Psoas muscle (tissue), 8 donors: ENCODE results near the gene STAP2. TPM values are rescaled to one million over a fixed set of nuclear protein-coding genes. Genes with fewer than 3 reads are reported as not detected.

Experiments used
- ATAC-seq, 4 donors: fragments of 200-7000 bp; cut with Tn5 transposase; one replicate each; pipeline ENCODE4 v1.9.1; 2020; ENCODE audit warnings: moderate library complexity in 3 of 4, mild to moderate bottlenecking in 2 of 4
- DNase-seq, 2 donors: peaks; one replicate each; pipeline ENCODE4 v3.0.0-alpha.2; 2020
- H3K27ac ChIP-seq: fragments of 200-600 bp; one replicate; pipeline ENCODE4 v1.8.0; 2022
- H3K27me3 ChIP-seq, 3 donors: fragments of 200-600 bp in 1 of 3; one replicate each; pipeline versions ENCODE4 v1.6.1 to v1.8.0; 2013 to 2022; ENCODE audit warnings: low read length in 2 of 3, mild to moderate bottlenecking in 2 of 3, moderate library complexity in 1 of 3; ENCODE audit not compliant: insufficient read depth in 3 of 3
- H3K36me3 ChIP-seq, 2 donors: fragments of 200-600 bp in 1 of 2; one replicate each; pipeline versions ENCODE4 v1.6.1 to v1.8.0; 2013 to 2022; ENCODE audit warnings: low read depth in 1 of 2, mild to moderate bottlenecking in 1 of 2, moderate library complexity in 1 of 2; ENCODE audit not compliant: insufficient read depth in 1 of 2
- H3K4me1 ChIP-seq: fragments of 200-600 bp; one replicate; pipeline ENCODE4 v1.8.0; 2022
- H3K4me3 ChIP-seq: fragments of 200-600 bp; one replicate; pipeline ENCODE4 v1.8.0; 2022; ENCODE audit warnings: mild to moderate bottlenecking
- H3K9me3 ChIP-seq: fragments of 200-600 bp; one replicate; pipeline ENCODE4 v1.8.0; 2022
- CTCF ChIP-seq: fragments of 200-600 bp; IDR thresholded peaks from one replicate; pipeline ENCODE4 v1.8.0; 2022; ENCODE audit warnings: antibody characterized with exemption
- WGBS, 3 donors: extraction: QIAGEN DNeasy Blood & Tissue Kit; methylation state at CpG; one replicate each; pipeline versions ENCODE4 v1.1.6 to v1.1.7; 2013; 5-methylcytosine and 5-hydroxymethylcytosine counted together
- intact Hi-C, 2 donors: fragments of 100-400 bp; cut with DNase I; formaldehyde crosslinking; loops; one replicate each; pipeline versions ENCODE4 v1.11.0 to v1.14.2; 2022
- polyA plus RNA-seq, 3 donors: library from polyadenylated mRNA; stranded (reverse); fragments of 200-250 nt; gene quantifications; one replicate each; pipeline ENCODE4 v1.2.3, GENCODE V29; 2013
- total RNA-seq, 4 donors: library from RNA; stranded (reverse); fragmentation: NEBNext Ultra II Directional in 2 of 4; extraction: Animal tissue kit (Norgen Biotek cat#: 25700) in 2 of 4; gene quantifications; one replicate each; pipeline versions ENCODE4 v1.2.1 to v1.2.4, GENCODE V29; 2021 to 2023
- donor health status: healthy with polysubstance abuse.
- donor health status: DM: no; HTN: no; CAD: no; lungs with moderate emphysema.
- donor health status: Bipolar disorder and iron deficiency.
- donor health status: healthy.
- donor health status: DM: yes; HTN: yes; CAD: no.
- donor health status: DM: no; HTN: no; CAD: no.
- donor health status: DM: no; HTN: no; CAD: no.
- donor health status: DM: yes; HTN: yes; CAD: no.

STAP2 gene
- total and polyA plus RNA-seq, 7 donors = 0.31 to 3.7 (median 0.66) TPM

DNA sequence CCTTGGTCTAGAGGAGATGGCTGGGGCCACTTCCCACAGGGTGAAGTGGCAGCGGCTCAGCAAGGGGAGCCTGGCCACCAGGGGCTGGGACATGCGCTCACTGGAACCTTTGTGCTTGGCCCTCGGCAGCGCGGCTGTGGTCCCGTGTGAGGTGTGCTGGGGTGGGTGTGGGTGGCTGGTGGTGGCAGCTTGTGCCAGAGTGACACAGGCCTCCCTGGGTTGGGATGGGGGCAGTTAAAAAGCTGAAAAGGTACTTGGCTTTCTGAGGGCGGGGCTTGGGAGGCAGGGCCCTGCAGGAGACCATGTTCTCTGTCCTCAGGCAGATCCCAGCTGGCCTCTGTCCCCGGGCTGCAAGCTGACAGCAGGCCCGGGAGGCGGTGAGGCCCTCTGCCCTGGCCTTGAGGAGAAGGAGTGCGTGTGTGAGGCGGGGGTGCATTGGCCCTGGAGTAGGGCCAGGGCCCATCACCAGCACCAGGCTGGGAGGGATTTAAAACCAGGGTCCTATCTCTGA is 22.1 kb upstream of the STAP2 start:
- intact Hi-C loops = no loop called here
- Histone ChIP-seq H3K27me3 (no peaks in the 10 kb centered on the region), H3K9me3 (no peaks in the 10 kb centered on the region), H3K36me3 (peaks cover 3 to 76% of the 10 kb centered on the region in 2 donors), H3K4me1 (no peaks in the 10 kb centered on the region), H3K27ac (no peak overlapping the region), H3K4me3 (no peak overlapping the region)
- DNase-seq (no peak), ATAC-seq (no peak)
- 73 to 83% (median 73%) methylated on average over 12 of the region's 12 CpGs for WGBS, 3 donors
- TF ChIP-seq CTCF = no peak

GRCh38 chr19:4360081-4360569 is 21.5 kb upstream of the STAP2 start:
- TF ChIP-seq CTCF = no peak
- ATAC-seq (no peak), DNase-seq (no peak)
- no peaks in the 10 kb centered on the region for H3K4me1 ChIP-seq
- H3K9me3 ChIP-seq = no peaks in the 10 kb centered on the region
- no peak overlapping the region for H3K4me3 ChIP-seq
- H3K27me3 ChIP-seq = no peaks in the 10 kb centered on the region
- no peak overlapping the region for H3K27ac ChIP-seq
- 75 to 77% (median 76%) methylated on average over 9 of the region's 9 CpGs for WGBS, 3 donors
- intact Hi-C loops = no loop called here
- peaks cover 3 to 70% of the 10 kb centered on the region in 2 donors for H3K36me3 ChIP-seq

GRCh38 chr19:4359627-4360000 is 21.0 kb upstream of the STAP2 start:
- Histone ChIP-seq H3K36me3 (peaks cover 3 to 67% of the 10 kb centered on the region in 2 donors), H3K9me3 (no peaks in the 10 kb centered on the region), H3K27ac (no peak overlapping the region), H3K27me3 (no peaks in the 10 kb centered on the region), H3K4me3 (no peak overlapping the region), H3K4me1 (no peaks in the 10 kb centered on the region)
- no peak for DNase-seq
- intact Hi-C loops = no loop called here
- 74 to 79% (median 74%) methylated on average over 13 of the region's 13 CpGs for WGBS, 3 donors
- TF ChIP-seq CTCF = no peak
- ATAC-seq = no peak

DNA sequence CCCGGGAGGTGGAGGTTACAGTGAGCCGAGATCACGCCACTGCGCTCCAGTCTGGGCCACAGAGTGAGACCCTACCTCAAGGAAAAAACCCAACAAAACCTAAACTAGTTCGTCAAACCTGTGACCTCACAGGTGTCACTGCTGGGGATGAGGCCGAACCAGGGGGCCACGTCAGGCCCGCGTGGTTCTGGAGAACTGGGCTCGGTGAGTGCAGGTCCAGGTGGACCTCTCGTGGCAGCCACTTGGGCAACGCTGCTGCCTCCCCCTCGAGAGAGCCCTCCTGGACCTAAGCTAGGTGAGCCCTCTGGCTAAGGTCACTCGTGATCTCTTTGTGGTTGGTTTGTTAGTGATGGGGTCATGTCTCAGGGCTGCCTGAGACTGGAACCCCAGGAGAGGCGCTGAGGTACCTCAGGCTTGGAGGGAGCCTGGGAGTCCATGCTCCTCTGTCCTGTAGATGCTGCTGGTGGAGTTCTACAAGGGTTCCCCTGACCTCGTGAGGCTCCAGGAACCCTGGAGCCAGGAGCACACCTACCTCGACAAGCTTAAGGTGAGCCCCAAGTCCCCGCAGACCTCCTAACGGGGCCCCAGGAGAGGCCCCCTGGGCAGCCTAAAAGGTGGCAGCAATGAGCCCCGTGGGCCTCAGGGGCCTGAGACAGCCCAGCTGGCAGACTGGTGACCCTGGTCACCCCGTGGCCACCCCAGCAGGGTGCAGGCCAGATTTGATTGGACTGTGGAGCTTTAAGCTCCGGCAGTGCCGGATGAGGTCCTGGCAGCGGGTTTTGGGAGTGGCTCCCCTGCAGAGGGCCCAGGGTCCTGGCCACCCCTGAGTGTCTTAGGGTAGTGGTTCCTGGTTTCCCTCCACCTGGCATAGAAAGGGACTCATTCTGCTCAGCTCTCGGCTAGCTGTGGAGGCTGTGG is 20.3 kb upstream of the STAP2 start:
- Histone ChIP-seq H3K36me3 (peaks cover 3 to 61% of the 10 kb centered on the region in 2 donors), H3K27ac (no peak overlapping the region), H3K9me3 (no peaks in the 10 kb centered on the region), H3K4me1 (no peaks in the 10 kb centered on the region), H3K4me3 (no peak overlapping the region), H3K27me3 (no peaks in the 10 kb centered on the region)
- WGBS, 3 donors = 88 to 89% (median 88%) methylated on average over 25 of the region's 25 CpGs
- DNase-seq = no peak
- intact Hi-C loops = no loop called here
- ATAC-seq = no peak
- no peak for TF ChIP-seq CTCF
